ENCODE data around the gene DNMT3A.

DNA sequence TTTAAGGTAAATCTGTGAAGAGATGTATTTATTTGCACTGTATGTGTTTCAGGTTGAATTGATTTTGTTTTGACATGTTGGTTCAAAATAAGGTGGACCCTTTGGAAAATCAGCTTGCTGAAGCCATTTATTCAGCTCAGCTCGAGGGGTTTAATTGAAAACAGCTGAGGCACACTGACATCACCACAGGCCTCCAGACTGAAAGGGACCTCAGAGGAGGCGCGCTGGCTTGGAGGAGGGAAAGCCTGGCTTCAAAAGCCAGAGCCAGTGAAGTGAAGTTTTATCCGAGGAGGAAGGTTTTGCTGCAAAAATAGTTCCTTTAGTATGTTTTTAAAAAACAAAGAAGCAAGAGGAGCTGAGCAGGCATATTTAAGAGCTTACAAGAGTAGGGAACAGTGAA is 26.9 kb upstream of the DNMT3A start:
- no peak for TF ChIP-seq FOS (IDR thresholded peaks at IDR 0.05; ENCODE audit: borderline replicate concordance, insufficient read depth, low read length)
- TF ChIP-seq, protein P1, sequence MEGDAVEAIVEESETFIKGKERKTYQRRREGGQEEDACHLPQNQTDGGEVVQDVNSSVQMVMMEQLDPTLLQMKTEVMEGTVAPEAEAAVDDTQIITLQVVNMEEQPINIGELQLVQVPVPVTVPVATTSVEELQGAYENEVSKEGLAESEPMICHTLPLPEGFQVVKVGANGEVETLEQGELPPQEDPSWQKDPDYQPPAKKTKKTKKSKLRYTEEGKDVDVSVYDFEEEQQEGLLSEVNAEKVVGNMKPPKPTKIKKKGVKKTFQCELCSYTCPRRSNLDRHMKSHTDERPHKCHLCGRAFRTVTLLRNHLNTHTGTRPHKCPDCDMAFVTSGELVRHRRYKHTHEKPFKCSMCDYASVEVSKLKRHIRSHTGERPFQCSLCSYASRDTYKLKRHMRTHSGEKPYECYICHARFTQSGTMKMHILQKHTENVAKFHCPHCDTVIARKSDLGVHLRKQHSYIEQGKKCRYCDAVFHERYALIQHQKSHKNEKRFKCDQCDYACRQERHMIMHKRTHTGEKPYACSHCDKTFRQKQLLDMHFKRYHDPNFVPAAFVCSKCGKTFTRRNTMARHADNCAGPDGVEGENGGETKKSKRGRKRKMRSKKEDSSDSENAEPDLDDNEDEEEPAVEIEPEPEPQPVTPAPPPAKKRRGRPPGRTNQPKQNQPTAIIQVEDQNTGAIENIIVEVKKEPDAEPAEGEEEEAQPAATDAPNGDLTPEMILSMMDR (IDR thresholded peaks at IDR 0.05; ENCODE audit: extremely low read depth in 1 of 2, insufficient read depth in 1 of 2, low read depth in 1 of 2, low read length in 2 of 2): no peak
- no peak for TF ChIP-seq POLR2A (IDR thresholded peaks at IDR 0.05; ENCODE audit: low read depth, low read length)
- no peak for TF ChIP-seq POLR2AphosphoS5 (IDR thresholded peaks at IDR 0.05; ENCODE audit: insufficient read depth, low read depth, low read length)
- TF ChIP-seq, protein P2, sequence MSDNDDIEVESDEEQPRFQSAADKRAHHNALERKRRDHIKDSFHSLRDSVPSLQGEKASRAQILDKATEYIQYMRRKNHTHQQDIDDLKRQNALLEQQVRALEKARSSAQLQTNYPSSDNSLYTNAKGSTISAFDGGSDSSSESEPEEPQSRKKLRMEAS (IDR thresholded peaks at IDR 0.05; ENCODE audit: insufficient read depth, insufficient read length): no peak
- no peak for TF ChIP-seq JUN (IDR thresholded peaks at IDR 0.05; ENCODE audit: borderline replicate concordance, insufficient read depth, insufficient read length, low read depth)
- no peak for TF ChIP-seq EZH2 (IDR thresholded peaks at IDR 0.05; ENCODE audit: borderline replicate concordance, low read depth, low read length, severe bottlenecking)
- no peak for TF ChIP-seq GATA2 (IDR thresholded peaks at IDR 0.05; ENCODE audit: insufficient read depth, insufficient read length, low read depth, low read length)
- TF ChIP-seq MYC (IDR thresholded peaks at IDR 0.05; ENCODE audit: low read depth, low read length): no peak
